HCEC 1CT (cell line): Measurements from ENCODE around the gene LDLRAD2.

ENCODE experiments used
- DNase-seq: peaks from one replicate; pipeline ENCODE4 v3.0.0-alpha.2; 2017

Gene LDLRAD2

GRCh38 chr1:21843996-21844395 lies 31.9 kb downstream of the LDLRAD2 start:
- no peak for DNase-seq

GRCh38 chr1:21845646-21846641 lies 33.9 kb downstream of the LDLRAD2 start:
- DNase-seq: no peak

- no peak for DNase-seq
Observed at GRCh38 chr1:21847223-21848205, 35.4 kb downstream of the LDLRAD2 start.

GRCh38 chr1:21848524-21849174 lies 36.6 kb downstream of the LDLRAD2 start:
- no peak for DNase-seq

- no peak for DNase-seq
Observed at GRCh38 chr1:21849909-21850576, 38.0 kb downstream of the LDLRAD2 start.

- DNase-seq: no peak
Observed at GRCh38 chr1:21851430-21852250, 39.6 kb downstream of the LDLRAD2 start.

GRCh38 chr1:21852282-21853130 lies 40.4 kb downstream of the LDLRAD2 start:
- no peak for DNase-seq

- DNase-seq: no peak
Observed at GRCh38 chr1:21853131-21853427, 41.0 kb downstream of the LDLRAD2 start.

GRCh38 chr1:21854090-21854750 lies 42.2 kb downstream of the LDLRAD2 start:
- DNase-seq: no peak

- DNase-seq: no peak
Observed at GRCh38 chr1:21854751-21855131, 42.7 kb downstream of the LDLRAD2 start.

GRCh38 chr1:21855257-21856096 lies 43.4 kb downstream of the LDLRAD2 start:
- no peak for DNase-seq

GRCh38 chr1:21857142-21857839 lies 45.2 kb downstream of the LDLRAD2 start:
- DNase-seq: no peak

- no peak for DNase-seq
Observed at GRCh38 chr1:21857840-21858670, 46.0 kb downstream of the LDLRAD2 start.

- no peak for DNase-seq
Observed at GRCh38 chr1:21859669-21860179, 47.7 kb downstream of the LDLRAD2 start.

GRCh38 chr1:21860971-21861370 lies 48.9 kb downstream of the LDLRAD2 start:
- DNase-seq: no peak

- peak; percentile 79 for DNase-seq
Observed at GRCh38 chr1:21861602-21862429, 49.8 kb downstream of the LDLRAD2 start.
